ENCODE results near the gene SNX18.
"Not testable (repeated sequence)": the region's sequence is repeated elsewhere in the genome, so short reads cannot be mapped to it uniquely, and the experiment has no call there.

The SNX18 gene

GRCh38 chr5:54534191-54535004, 16.8 kb downstream of the SNX18 start:
- no peak for TF ChIP-seq CTCF (IDR thresholded peaks at IDR 0.05; ENCODE audit: low read depth, low read length)
- H3K4me3 ChIP-seq (ENCODE audit: low read depth, low read length), result no peak overlapping the region

- TF ChIP-seq CTCF (IDR thresholded peaks at IDR 0.05; ENCODE audit: low read depth, low read length), result no peak
- H3K4me3 ChIP-seq (ENCODE audit: low read depth, low read length), result no peak overlapping the region
Measured at GRCh38 chr5:54535149-54535844, 17.7 kb downstream of the SNX18 start.

GRCh38 chr5:54536375-54536774, 18.8 kb downstream of the SNX18 start:
- H3K4me3 ChIP-seq (ENCODE audit: low read depth, low read length), result not testable (repeated sequence)

- not testable (repeated sequence) for H3K4me3 ChIP-seq (ENCODE audit: low read depth, low read length)
Measured at GRCh38 chr5:54536861-54537260, 19.3 kb downstream of the SNX18 start.

GRCh38 chr5:54537725-54538124, 20.2 kb downstream of the SNX18 start:
- TF ChIP-seq CTCF (IDR thresholded peaks at IDR 0.05; ENCODE audit: low read depth, low read length), result no peak
- no peak overlapping the region for H3K4me3 ChIP-seq (ENCODE audit: low read depth, low read length)

- no peak for TF ChIP-seq CTCF (IDR thresholded peaks at IDR 0.05; ENCODE audit: low read depth, low read length)
- H3K4me3 ChIP-seq (ENCODE audit: low read depth, low read length), result no peak overlapping the region
Measured at GRCh38 chr5:54538156-54538555, 20.6 kb downstream of the SNX18 start.

- H3K4me3 ChIP-seq (ENCODE audit: low read depth, low read length), result no peak overlapping the region
Measured at GRCh38 chr5:54539001-54539400, 21.4 kb downstream of the SNX18 start.

More at GRCh38 chr5:54539001-54539400, 21.4 kb downstream of the SNX18 start:
- TF ChIP-seq CTCF (IDR thresholded peaks at IDR 0.05; ENCODE audit: low read depth, low read length), result no peak

Measured in WI38 (cell line).